ENCODE measurements around the gene R3HDM2.
A peak's percentile ranks its signal among the peaks of the same experiment; 100 is the strongest.

R3HDM2 gene

DNA sequence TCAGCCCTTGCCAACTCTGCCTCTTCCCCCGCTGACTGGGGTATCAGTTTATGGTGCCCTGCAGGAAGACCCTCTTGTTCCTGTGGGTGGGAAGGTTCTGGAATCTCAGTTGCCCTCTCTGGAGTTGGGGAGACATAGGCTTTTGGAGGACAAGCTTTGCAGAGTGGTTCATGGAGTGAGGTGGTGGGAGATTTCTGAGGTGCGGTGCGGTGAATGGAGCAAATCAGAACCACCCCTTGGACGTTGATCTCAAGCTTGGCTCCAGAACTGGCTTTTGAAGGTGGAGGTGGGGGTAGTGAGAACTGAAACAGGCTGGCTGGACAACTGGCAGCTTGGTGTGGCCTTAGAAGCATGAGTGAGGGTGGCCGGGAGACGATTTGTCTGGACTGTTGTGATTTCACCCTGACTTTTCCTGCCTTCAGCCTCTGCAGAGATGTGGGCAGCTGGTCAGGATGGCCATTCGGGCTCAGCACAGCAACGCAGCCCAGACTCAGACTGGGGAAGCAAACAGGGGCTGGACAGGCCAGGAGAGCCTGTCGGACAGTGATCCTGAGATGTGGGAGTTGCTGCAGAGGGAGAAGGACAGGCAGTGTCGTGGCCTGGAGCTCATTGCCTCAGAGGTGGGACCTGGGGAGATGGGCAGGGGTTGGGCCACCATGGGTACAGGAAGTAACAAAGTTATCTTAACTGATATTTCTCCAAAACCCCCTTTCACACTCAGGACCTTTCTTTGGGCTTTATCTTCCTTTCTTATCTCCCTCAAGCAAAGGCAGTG lies 200.3 kb downstream of the R3HDM2 start:
- Histone ChIP-seq H3K4me3 (ENCODE audit: low read depth, low read length) (peak overlapping the region; percentile 81), H3K27ac (ENCODE audit: low read depth, low read length) (peak overlapping the region; percentile 96), H3K27me3 (ENCODE audit: control insufficient read depth, insufficient read depth, low read length) (peaks cover 41% of the 10 kb centered on the region), H3K9ac (ENCODE audit: low read length) (peak overlapping the region; percentile 97), H3K9me3 (ENCODE audit: control insufficient read depth, insufficient read depth, low read depth, low read length) (no peaks in the 10 kb centered on the region), H3K36me3 (ENCODE audit: control insufficient read depth, insufficient read depth, low read length) (peaks cover 42% of the 10 kb centered on the region), H3K4me1 (ENCODE audit: control insufficient read depth, insufficient read depth, low read length) (peaks cover 38% of the 10 kb centered on the region)

- Histone ChIP-seq H3K9me3 (ENCODE audit: control insufficient read depth, insufficient read depth, low read depth, low read length) (no peaks in the 10 kb centered on the region), H3K4me1 (ENCODE audit: control insufficient read depth, insufficient read depth, low read length) (peaks cover 35% of the 10 kb centered on the region), H3K27ac (ENCODE audit: low read depth, low read length) (peak within 1 kb of the TSS; percentile 96), H3K9ac (ENCODE audit: low read length) (peak within 1 kb of the TSS; percentile 97), H3K36me3 (ENCODE audit: control insufficient read depth, insufficient read depth, low read length) (peaks cover 42% of the 10 kb centered on the region), H3K27me3 (ENCODE audit: control insufficient read depth, insufficient read depth, low read length) (peaks cover 41% of the 10 kb centered on the region), H3K4me3 (ENCODE audit: low read depth, low read length) (peak within 1 kb of the TSS; percentile 81)
Measured at GRCh38 chr12:57229634-57230380, 201.0 kb downstream of the R3HDM2 start, which contains the start of gene SHMT2. SHMT2 (plus strand) TSS chr12:57229711; CDS start chr12:57229779, 68 bp downstream.

- peaks cover 35% of the 10 kb centered on the region for H3K4me1 ChIP-seq (ENCODE audit: control insufficient read depth, insufficient read depth, low read length)
- H3K36me3 ChIP-seq (ENCODE audit: control insufficient read depth, insufficient read depth, low read length) = peaks cover 36% of the 10 kb centered on the region
- peaks cover 42% of the 10 kb centered on the region for H3K27me3 ChIP-seq (ENCODE audit: control insufficient read depth, insufficient read depth, low read length)
- no peaks in the 10 kb centered on the region for H3K9me3 ChIP-seq (ENCODE audit: control insufficient read depth, insufficient read depth, low read depth, low read length)
- no peak overlapping the region for H3K27ac ChIP-seq (ENCODE audit: low read depth, low read length)
- H3K4me3 ChIP-seq (ENCODE audit: low read depth, low read length) = peak overlapping the region; percentile 81
- peak overlapping the region; percentile 97 for H3K9ac ChIP-seq (ENCODE audit: low read length)
Measured at GRCh38 chr12:57229046-57229633, 201.7 kb downstream of the R3HDM2 start.

DNA sequence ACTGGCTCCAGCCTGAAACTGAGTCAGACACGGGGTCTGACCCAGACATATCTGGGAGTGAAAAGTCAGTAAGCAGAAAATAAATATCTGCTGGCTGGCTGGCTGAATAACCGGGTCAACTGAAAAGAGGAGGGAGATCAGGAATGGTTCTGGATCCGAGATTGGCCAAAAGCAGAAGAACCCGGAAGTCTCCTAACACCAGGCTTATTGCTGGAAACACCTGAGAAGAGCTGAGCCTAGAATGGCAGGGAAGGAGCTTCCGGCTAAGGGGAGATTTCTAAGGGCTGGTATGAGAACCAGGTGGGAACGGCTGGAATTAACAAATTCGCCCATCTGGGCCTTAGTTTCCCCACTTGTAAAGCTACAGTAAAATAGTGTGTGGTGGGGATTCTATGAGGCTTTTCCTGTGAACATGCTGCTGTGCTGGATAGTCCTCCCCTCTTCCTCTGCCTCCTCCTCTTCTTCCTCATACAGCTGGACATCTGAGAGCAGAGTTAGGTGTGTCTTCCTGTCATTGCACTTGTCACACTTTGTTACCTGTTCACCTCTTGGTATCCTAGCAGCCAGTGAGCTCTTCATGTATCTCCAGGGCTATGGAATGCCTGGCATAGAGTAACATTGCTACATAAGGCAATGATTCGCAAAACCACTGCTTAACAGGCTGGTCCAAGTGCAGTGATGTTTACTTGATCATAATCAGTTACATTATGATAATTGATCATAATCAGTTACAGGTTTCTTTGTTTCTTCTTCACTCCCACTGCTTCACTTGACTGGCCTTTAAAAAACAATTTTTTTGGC lies 203.3 kb downstream of the R3HDM2 start:
- Histone ChIP-seq H3K4me1 (ENCODE audit: control insufficient read depth, insufficient read depth, low read length) (peaks cover 36% of the 10 kb centered on the region), H3K9ac (ENCODE audit: low read length) (no peak overlapping the region), H3K9me3 (ENCODE audit: control insufficient read depth, insufficient read depth, low read depth, low read length) (no peaks in the 10 kb centered on the region), H3K27me3 (ENCODE audit: control insufficient read depth, insufficient read depth, low read length) (peaks cover 55% of the 10 kb centered on the region), H3K36me3 (ENCODE audit: control insufficient read depth, insufficient read depth, low read length) (peaks cover 19% of the 10 kb centered on the region), H3K27ac (ENCODE audit: low read depth, low read length) (no peak overlapping the region), H3K4me3 (ENCODE audit: low read depth, low read length) (peak overlapping the region; percentile 66)

DNA sequence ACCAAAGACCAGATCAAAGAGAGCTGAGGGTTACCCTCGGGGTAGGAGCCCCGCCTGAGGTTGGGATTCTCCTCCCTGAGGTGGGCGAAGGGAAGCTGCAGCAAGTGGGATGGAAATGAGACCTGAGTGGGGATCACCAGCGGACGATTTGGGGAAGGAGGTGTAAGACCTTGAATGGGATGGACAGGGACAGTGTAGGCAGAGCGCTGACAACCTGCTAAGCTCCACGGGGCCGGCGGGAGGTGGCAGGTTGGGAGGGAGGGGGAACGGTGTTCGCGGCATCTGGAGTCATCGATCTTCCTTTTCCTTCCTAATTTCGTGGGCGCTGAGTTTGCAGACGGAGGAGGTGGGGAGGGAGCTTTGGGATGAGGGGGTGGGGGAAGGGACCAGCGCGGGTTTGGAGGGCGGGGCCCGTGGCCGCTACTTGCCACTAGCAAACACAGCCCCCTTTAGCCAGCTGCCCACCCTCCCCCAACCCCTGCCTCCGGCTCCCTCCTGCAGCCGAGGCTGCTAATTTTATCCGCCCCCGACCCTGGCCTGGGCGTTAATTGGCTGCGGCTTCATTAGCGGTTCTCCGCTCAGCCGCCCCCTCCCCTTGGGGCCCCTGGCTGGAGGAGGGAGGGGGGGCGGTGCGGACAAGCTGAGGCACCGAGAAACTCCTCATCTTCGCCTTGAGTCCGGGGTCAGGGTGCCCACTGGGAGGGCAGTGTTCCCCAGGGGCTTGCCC lies 204.1 kb downstream of the R3HDM2 start:
- Histone ChIP-seq H3K27me3 (ENCODE audit: control insufficient read depth, insufficient read depth, low read length) (peaks cover 63% of the 10 kb centered on the region), H3K27ac (ENCODE audit: low read depth, low read length) (no peak overlapping the region), H3K9ac (ENCODE audit: low read length) (peak overlapping the region; percentile 22)

DNA sequence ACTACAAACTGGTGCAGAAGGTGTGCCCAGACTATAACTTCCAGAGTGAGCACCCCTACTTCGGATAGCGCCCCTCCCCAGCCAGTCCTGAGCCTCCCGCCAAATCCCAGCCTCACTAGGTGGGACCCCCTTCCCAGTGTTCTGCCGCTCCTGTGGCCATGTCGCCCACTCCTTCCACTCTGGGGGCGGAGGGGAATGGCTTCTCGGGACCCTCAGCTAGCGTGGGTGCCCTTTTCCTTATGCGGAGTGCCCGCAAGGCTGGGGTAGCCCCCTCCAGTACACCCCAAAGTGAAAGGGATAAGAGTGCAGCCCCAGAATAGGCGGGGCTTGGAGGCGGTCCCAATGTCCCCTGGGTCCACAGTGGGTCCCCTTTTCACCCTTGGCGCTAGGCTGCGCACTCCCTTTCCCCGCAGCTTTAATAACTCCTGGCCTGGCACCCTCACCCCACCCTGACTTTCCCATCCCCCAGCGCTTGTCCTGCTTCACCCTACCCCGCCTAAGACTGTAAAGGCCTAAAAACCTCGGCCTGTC lies 205.1 kb downstream of the R3HDM2 start:
- peaks cover 49% of the 10 kb centered on the region for H3K4me1 ChIP-seq (ENCODE audit: control insufficient read depth, insufficient read depth, low read length)
- H3K4me3 ChIP-seq (ENCODE audit: low read depth, low read length) = peak overlapping the region; percentile 35
- H3K27ac ChIP-seq (ENCODE audit: low read depth, low read length) = no peak overlapping the region
- peaks cover 73% of the 10 kb centered on the region for H3K27me3 ChIP-seq (ENCODE audit: control insufficient read depth, insufficient read depth, low read length)
- H3K9me3 ChIP-seq (ENCODE audit: control insufficient read depth, insufficient read depth, low read depth, low read length) = no peaks in the 10 kb centered on the region
- no peak overlapping the region for H3K9ac ChIP-seq (ENCODE audit: low read length)
- peaks cover 2% of the 10 kb centered on the region for H3K36me3 ChIP-seq (ENCODE audit: control insufficient read depth, insufficient read depth, low read length)

More for the DNA sequence above, 204.1 kb downstream of the R3HDM2 start:
- peaks cover 12% of the 10 kb centered on the region for H3K36me3 ChIP-seq (ENCODE audit: control insufficient read depth, insufficient read depth, low read length)
- peaks cover 41% of the 10 kb centered on the region for H3K4me1 ChIP-seq (ENCODE audit: control insufficient read depth, insufficient read depth, low read length)
- peak overlapping the region; percentile 66 for H3K4me3 ChIP-seq (ENCODE audit: low read depth, low read length)
- H3K9me3 ChIP-seq (ENCODE audit: control insufficient read depth, insufficient read depth, low read depth, low read length) = no peaks in the 10 kb centered on the region

DNA sequence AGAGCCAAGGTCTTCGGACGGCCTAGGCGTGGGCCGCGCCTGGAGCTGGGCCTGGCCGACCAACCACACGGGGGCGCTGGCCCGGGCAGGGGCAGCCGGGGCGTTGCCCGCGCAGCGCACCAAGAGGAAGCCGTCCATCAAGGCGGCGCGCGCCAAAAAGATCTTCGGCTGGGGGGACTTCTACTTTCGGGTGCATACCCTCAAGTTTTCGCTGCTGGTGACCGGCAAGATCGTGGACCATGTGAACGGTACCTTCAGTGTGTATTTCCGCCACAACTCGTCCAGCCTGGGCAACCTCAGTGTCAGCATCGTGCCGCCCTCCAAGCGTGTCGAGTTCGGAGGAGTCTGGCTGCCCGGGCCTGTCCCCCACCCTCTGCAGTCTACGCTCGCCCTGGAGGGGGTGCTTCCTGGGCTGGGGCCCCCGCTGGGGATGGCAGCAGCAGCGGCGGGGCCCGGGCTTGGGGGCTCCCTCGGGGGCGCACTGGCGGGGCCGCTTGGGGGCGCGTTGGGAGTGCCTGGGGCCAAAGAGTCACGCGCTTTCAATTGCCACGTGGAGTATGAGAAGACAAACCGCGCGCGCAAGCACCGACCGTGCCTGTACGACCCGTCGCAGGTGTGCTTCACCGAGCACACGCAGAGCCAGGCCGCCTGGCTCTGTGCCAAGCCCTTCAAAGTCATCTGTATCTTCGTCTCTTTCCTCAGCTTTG lies 205.7 kb downstream of the R3HDM2 start:
- Histone ChIP-seq H3K4me1 (ENCODE audit: control insufficient read depth, insufficient read depth, low read length) (peaks cover 45% of the 10 kb centered on the region), H3K36me3 (ENCODE audit: control insufficient read depth, insufficient read depth, low read length) (no peaks in the 10 kb centered on the region), H3K4me3 (ENCODE audit: low read depth, low read length) (peak overlapping the region; percentile 42)

DNA sequence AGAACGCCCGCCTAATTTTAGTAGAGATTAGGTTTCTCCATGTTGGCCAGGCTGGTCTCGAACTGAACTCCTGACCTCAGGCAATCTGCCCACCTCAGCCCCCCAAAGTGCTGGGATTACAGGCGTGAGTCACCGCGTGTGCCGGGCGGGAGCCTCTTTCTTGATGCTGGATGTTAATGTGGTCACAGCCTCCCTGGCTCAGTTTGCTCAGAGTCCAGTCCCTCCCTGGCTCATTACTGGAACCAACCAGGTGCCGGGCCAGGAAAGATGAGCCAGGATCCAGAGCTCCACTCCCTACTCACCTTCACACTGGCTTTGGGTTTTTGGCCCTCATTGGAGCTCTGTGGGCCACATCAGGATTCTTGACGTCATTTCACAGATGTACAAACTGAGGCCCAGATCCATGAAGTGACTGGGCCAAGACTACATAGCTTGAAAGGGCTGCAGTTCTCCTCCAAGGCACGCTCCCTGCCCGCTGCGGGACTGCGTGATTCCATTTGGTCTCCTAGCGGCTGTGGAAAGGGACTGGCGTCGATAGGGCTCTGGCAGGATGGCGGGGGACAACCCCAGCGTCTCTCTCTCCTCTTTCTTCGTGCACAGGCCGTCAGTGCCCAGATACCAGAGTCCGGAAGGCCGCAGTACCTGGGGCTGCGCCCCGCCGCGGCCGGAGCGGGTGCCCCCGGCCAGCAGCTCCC lies 206.4 kb downstream of the R3HDM2 start:
- Histone ChIP-seq H3K36me3 (ENCODE audit: control insufficient read depth, insufficient read depth, low read length) (no peaks in the 10 kb centered on the region), H3K27me3 (ENCODE audit: control insufficient read depth, insufficient read depth, low read length) (peaks cover 86% of the 10 kb centered on the region), H3K4me1 (ENCODE audit: control insufficient read depth, insufficient read depth, low read length) (peaks cover 51% of the 10 kb centered on the region), H3K9ac (ENCODE audit: low read length) (no peak overlapping the region), H3K9me3 (ENCODE audit: control insufficient read depth, insufficient read depth, low read depth, low read length) (no peaks in the 10 kb centered on the region), H3K4me3 (ENCODE audit: low read depth, low read length) (0 out of 2 replicates have a peak overlapping the region, but pooled peaks have one; percentile 10), H3K27ac (ENCODE audit: low read depth, low read length) (no peak overlapping the region)

More for the DNA sequence above, 205.7 kb downstream of the R3HDM2 start:
- Histone ChIP-seq H3K27ac (ENCODE audit: low read depth, low read length) (no peak overlapping the region), H3K27me3 (ENCODE audit: control insufficient read depth, insufficient read depth, low read length) (peaks cover 79% of the 10 kb centered on the region), H3K9me3 (ENCODE audit: control insufficient read depth, insufficient read depth, low read depth, low read length) (no peaks in the 10 kb centered on the region), H3K9ac (ENCODE audit: low read length) (no peak overlapping the region)

Measured in HUES6 (cell line).